ENCODE measurements around the gene RHOD.

The RHOD gene

GRCh38 chr11:67051180-67051893 is 5.3 kb upstream of the RHOD start:
- H3K4me3 Mint-ChIP-seq: no peak overlapping the region
- H3K27me3 Mint-ChIP-seq: peaks cover 4% of the 10 kb centered on the region

GRCh38 chr11:67051945-67052488 is 4.6 kb upstream of the RHOD start:
- H3K27me3 Mint-ChIP-seq: peaks cover 4% of the 10 kb centered on the region
- no peaks in the 10 kb centered on the region for H3K9me3 Mint-ChIP-seq
- no peak overlapping the region for H3K27ac Mint-ChIP-seq
- peaks cover 13% of the 10 kb centered on the region for H3K4me1 Mint-ChIP-seq
- no peaks in the 10 kb centered on the region for H3K36me3 Mint-ChIP-seq
- H3K4me3 Mint-ChIP-seq: no peak overlapping the region

More at GRCh38 chr11:67051180-67051893, 5.3 kb upstream of the RHOD start:
- H3K27ac Mint-ChIP-seq: no peak overlapping the region
- no peaks in the 10 kb centered on the region for H3K9me3 Mint-ChIP-seq
- H3K36me3 Mint-ChIP-seq: no peaks in the 10 kb centered on the region
- peaks cover 11% of the 10 kb centered on the region for H3K4me1 Mint-ChIP-seq

DNA sequence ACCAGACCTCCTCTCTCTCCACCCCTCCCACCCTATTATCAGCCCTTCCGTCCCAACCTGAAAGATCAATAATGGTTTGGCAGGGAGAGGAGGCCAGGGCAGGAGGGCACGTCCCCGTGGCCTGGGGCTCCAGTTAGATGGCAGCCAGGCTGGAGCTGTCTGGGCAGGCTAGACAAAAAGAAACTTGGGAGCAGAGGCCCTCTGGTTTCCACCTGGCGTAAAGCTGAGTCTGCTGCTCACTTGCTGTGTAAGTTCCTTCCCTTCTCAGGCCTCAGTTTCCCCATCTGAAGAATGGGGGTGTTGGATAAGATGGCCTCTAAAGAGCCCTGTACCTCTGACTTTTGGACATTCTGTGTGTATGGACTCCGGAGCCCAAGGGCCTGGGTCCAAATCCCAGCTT is 3.8 kb upstream of the RHOD start:
- H3K27ac Mint-ChIP-seq: no peak overlapping the region
- no peak overlapping the region for H3K4me3 Mint-ChIP-seq
- H3K27me3 Mint-ChIP-seq: peaks cover 4% of the 10 kb centered on the region
- H3K9me3 Mint-ChIP-seq: no peaks in the 10 kb centered on the region
- H3K4me1 Mint-ChIP-seq: peaks cover 13% of the 10 kb centered on the region
- H3K36me3 Mint-ChIP-seq: no peaks in the 10 kb centered on the region

- no peak overlapping the region for H3K27ac Mint-ChIP-seq
- H3K27me3 Mint-ChIP-seq: peaks cover 4% of the 10 kb centered on the region
- H3K36me3 Mint-ChIP-seq: no peaks in the 10 kb centered on the region
- no peak overlapping the region for H3K4me3 Mint-ChIP-seq
- H3K4me1 Mint-ChIP-seq: peaks cover 13% of the 10 kb centered on the region
- H3K9me3 Mint-ChIP-seq: no peaks in the 10 kb centered on the region
These were observed 2.7 kb upstream of the RHOD start for GRCh38 chr11:67053896-67054329.

DNA sequence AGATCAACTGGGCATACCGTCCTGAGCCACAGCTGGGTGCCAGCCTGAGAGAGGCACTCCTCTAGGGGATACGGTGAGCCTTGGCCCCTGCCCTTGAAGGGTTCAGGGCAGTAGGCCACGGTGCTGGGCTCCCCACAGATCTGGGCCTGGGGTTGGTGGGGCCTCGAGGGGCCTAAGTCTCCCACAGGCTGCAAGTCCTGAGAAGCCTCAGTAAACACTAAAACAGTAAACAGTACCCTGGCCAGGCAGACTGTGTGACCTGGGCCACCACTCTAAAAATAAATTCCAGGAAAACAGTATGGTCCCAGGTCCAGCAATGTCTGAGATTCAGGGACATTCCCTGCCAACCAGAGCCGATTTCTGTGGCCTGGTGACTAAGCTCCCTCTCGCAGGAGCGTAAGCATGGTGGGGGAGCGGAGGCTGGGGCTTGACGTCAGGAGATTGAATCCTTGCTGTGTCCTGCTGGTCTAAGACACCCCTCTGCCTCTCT is 2.3 kb upstream of the RHOD start:
- H3K27ac Mint-ChIP-seq: no peak overlapping the region
- H3K4me3 Mint-ChIP-seq: no peak overlapping the region
- peaks cover 4% of the 10 kb centered on the region for H3K27me3 Mint-ChIP-seq
- no peaks in the 10 kb centered on the region for H3K36me3 Mint-ChIP-seq
- H3K9me3 Mint-ChIP-seq: no peaks in the 10 kb centered on the region
- peaks cover 13% of the 10 kb centered on the region for H3K4me1 Mint-ChIP-seq

DNA sequence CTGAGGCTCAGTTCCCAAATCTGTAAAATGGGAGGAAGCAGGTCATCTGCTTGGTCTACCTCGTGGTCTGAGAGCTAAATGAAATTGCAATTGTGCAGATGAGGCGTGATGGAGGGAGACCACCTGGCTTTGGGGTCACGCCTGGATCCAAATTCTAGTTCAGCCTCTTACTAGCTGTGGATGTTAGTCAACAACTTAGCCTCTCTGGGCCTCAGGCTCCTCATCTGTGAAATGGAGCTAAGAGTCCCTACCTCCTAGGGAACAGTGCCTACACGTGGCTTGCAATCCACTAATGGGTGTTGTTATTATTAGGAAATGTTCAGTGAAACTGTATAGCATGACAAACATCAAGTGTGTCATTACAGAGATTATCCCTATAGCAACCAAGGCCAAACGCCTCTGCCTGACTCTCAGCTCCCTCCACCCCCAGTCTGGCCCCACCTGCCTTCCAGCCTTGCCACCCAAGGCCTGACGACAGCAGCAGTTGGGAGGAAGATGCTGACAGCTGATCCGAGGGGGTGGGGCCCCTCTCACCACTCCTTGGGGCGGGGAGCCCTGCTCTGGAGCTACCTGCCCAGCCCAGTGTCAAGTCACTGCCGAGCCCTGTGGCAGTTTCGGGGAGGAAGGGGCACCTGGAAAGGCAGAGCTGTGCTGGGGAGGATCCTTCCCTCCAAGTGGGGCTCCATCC is 1.7 kb upstream of the RHOD start:
- Mint-ChIP-seq H3K4me3 (no peak overlapping the region), H3K4me1 (peaks cover 13% of the 10 kb centered on the region), H3K9me3 (no peaks in the 10 kb centered on the region), H3K27ac (no peak overlapping the region), H3K27me3 (peaks cover 4% of the 10 kb centered on the region), H3K36me3 (no peaks in the 10 kb centered on the region)

DNA sequence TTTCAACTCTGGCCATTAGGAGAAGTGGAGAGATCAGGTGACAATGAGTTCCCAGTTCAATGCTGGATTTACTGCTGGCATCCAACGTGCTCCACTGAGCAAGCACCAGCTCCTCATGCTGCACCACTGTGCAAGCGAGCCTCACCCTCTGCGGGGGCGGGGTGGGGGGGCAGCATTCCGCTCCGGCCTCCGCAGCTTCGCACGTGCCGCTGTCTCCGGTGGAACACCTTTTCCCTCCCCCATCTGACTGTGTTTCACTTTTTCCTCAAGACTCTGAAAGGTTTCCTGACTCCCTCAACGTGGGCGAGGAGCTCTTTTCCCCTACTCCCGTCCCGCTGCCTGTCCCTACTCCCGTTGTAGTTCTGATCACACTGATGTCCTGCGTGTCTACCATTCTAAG is 835 bp upstream of the RHOD start:
- H3K4me3 Mint-ChIP-seq: peak overlapping the region; percentile 74
- no peak overlapping the region for H3K27ac Mint-ChIP-seq
- H3K9me3 Mint-ChIP-seq: no peaks in the 10 kb centered on the region
- H3K4me1 Mint-ChIP-seq: peaks cover 13% of the 10 kb centered on the region
- no peaks in the 10 kb centered on the region for H3K36me3 Mint-ChIP-seq
- peaks cover 4% of the 10 kb centered on the region for H3K27me3 Mint-ChIP-seq

DNA sequence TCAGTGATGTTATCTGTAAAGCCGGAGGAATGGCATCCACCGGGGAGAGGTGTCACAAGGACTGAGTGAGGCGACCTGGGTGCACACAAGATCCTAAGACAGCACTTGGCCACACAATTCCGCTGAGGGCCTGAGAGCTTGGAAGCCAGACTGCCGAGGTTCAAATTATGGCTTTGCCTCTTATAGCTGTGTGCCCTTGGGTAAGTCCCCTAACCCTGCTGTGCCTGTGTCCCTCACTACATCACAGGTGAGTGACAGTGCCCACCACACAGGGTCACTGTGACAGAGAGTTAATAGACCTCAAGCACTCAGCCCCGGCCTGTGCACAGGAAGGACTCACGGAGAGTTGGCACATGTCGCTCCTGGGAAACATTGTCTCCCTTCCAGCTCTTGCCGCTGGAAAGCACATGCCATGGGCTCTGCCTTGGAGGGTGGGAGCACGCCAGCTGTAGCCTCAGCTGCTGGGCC is 592 bp downstream of the RHOD start:
- no peaks in the 10 kb centered on the region for H3K9me3 Mint-ChIP-seq
- H3K27me3 Mint-ChIP-seq: peaks cover 4% of the 10 kb centered on the region
- H3K36me3 Mint-ChIP-seq: no peaks in the 10 kb centered on the region
- peaks cover 13% of the 10 kb centered on the region for H3K4me1 Mint-ChIP-seq
- peak overlapping the region; percentile 64 for H3K4me3 Mint-ChIP-seq
- no peak overlapping the region for H3K27ac Mint-ChIP-seq

GRCh38 chr11:67058506-67058905 is 1.9 kb downstream of the RHOD start:
- Mint-ChIP-seq H3K4me3 (no peak overlapping the region), H3K36me3 (no peaks in the 10 kb centered on the region), H3K4me1 (peaks cover 13% of the 10 kb centered on the region), H3K27me3 (no peaks in the 10 kb centered on the region), H3K9me3 (no peaks in the 10 kb centered on the region), H3K27ac (no peak overlapping the region)

- H3K4me3 Mint-ChIP-seq: no peak overlapping the region
- peaks cover 13% of the 10 kb centered on the region for H3K4me1 Mint-ChIP-seq
- H3K27ac Mint-ChIP-seq: no peak overlapping the region
- no peaks in the 10 kb centered on the region for H3K9me3 Mint-ChIP-seq
- no peaks in the 10 kb centered on the region for H3K27me3 Mint-ChIP-seq
- H3K36me3 Mint-ChIP-seq: no peaks in the 10 kb centered on the region
These were observed 3.0 kb downstream of the RHOD start for GRCh38 chr11:67059671-67060070.

- H3K27me3 Mint-ChIP-seq: no peaks in the 10 kb centered on the region
- peaks cover 13% of the 10 kb centered on the region for H3K4me1 Mint-ChIP-seq
- H3K36me3 Mint-ChIP-seq: no peaks in the 10 kb centered on the region
- no peaks in the 10 kb centered on the region for H3K9me3 Mint-ChIP-seq
- no peak overlapping the region for H3K27ac Mint-ChIP-seq
- H3K4me3 Mint-ChIP-seq: no peak overlapping the region
These were observed 3.5 kb downstream of the RHOD start for GRCh38 chr11:67060111-67060522.

GRCh38 chr11:67062526-67063373 is 6.1 kb downstream of the RHOD start:
- Mint-ChIP-seq H3K9me3 (no peaks in the 10 kb centered on the region), H3K27ac (no peak overlapping the region), H3K36me3 (no peaks in the 10 kb centered on the region), H3K4me3 (no peak overlapping the region), H3K4me1 (no peaks in the 10 kb centered on the region), H3K27me3 (no peaks in the 10 kb centered on the region)

DNA sequence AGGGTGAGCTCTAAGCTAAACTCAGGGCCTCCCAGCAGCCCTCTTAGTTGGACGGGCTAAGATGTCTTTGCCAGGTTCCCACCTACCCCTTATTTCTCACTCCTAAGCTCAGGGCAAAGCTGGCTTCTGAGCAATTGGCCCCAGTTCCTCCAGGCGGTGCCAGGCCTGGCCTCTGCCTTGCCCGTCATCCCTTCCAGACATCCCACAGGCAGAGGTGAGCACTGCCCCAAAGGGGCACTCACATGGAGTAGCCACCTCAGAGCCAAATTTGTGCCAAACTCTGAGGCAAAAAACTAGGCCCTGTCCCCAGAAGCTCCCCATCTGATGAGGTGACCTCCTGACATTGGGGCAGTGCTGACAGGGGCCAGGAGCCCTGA is 9.7 kb downstream of the RHOD start:
- H3K27me3 Mint-ChIP-seq: no peaks in the 10 kb centered on the region
- no peak overlapping the region for H3K27ac Mint-ChIP-seq
- no peaks in the 10 kb centered on the region for H3K4me1 Mint-ChIP-seq
- no peaks in the 10 kb centered on the region for H3K36me3 Mint-ChIP-seq
- no peak overlapping the region for H3K4me3 Mint-ChIP-seq
- H3K9me3 Mint-ChIP-seq: no peaks in the 10 kb centered on the region

DNA sequence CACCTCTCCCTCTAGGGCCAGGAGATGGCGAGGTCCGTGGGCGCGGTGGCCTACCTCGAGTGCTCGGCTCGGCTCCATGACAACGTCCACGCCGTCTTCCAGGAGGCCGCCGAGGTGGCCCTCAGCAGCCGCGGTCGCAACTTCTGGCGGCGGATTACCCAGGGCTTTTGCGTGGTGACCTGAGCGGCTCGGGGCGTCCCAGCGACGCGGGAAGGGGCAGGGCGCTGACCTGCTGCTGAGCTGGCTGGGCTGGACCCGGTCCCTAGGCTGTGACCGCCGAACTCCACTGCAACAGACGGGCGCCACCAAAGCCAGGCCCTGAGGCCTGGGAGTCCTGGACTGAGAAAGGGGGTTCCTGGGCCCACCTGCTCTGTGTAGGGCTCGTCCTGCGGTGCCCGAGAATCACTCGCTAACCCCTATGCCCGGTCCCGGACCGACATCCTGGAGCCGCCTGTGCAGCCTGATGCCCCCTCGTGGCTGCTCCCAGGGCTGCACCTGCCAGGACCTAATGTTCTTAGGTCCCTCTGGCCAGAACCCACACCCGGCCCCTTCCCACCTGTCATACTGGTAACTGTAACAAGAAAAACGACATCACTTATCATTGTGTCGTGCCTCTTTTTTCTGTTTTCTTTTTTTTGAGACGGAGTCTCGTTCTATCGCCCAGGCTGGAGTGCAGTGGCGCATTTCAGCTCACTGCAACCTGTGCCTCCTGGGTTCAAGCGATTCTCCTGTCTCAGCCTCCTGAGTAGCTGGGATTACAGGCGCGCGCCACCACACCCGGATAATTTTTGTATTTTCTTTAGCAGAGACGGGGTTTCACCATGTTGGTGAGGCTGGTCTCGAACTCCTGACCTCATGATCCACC is 15.0 kb downstream of the RHOD start:
- H3K4me3 Mint-ChIP-seq: peak overlapping the region; percentile 58
- H3K4me1 Mint-ChIP-seq: peaks cover 3% of the 10 kb centered on the region
- H3K27me3 Mint-ChIP-seq: no peaks in the 10 kb centered on the region
- no peaks in the 10 kb centered on the region for H3K9me3 Mint-ChIP-seq
- H3K27ac Mint-ChIP-seq: no peak overlapping the region
- H3K36me3 Mint-ChIP-seq: no peaks in the 10 kb centered on the region

- Mint-ChIP-seq H3K27ac (no peak overlapping the region), H3K36me3 (no peaks in the 10 kb centered on the region), H3K9me3 (no peaks in the 10 kb centered on the region), H3K27me3 (no peaks in the 10 kb centered on the region), H3K4me1 (peaks cover 3% of the 10 kb centered on the region), H3K4me3 (no peak overlapping the region)
These were observed 15.6 kb downstream of the RHOD start for GRCh38 chr11:67072295-67072694.

Measured in activated naive CD4-positive, alpha-beta T cell treated with anti-CD3 and anti-CD28 coated beads, Interleukin-2, amount 50 U/mL, for 24 hours (primary cell).